Right lobe of liver (tissue), 6 donors: Measurements from ENCODE around the gene RAB3B. TPM values are rescaled to one million over a fixed set of nuclear protein-coding genes. Genes with fewer than 3 reads are reported as not detected.

Experiments used
- ATAC-seq, 4 donors: fragments of 200-7000 bp; cut with Tn5 transposase; one replicate each; pipeline ENCODE4 v1.9.1; 2020; ENCODE audit warnings: mild to moderate bottlenecking in 4 of 4, moderate library complexity in 4 of 4
- DNase-seq, 3 donors: peaks; one replicate each; pipeline ENCODE4 v3.0.0-alpha.2; 2020
- H3K27ac ChIP-seq, 3 donors: fragments of 200-600 bp; one replicate each; pipeline ENCODE4 v1.8.0; 2022
- H3K27me3 ChIP-seq, 2 donors: fragments of 200-600 bp; one replicate each; pipeline ENCODE4 v1.8.0; 2022
- H3K36me3 ChIP-seq, 4 donors: fragments of 200-600 bp; sonication (generic) in 1 of 4; one replicate each; pipeline versions ENCODE4 v1.5.1 to v1.8.0; 2017 to 2022; ENCODE audit warnings: control low read depth in 1 of 4
- H3K4me1 ChIP-seq, 4 donors: fragments of 200-600 bp; sonication (generic) in 1 of 4; one replicate each; pipeline versions ENCODE4 v1.5.1 to v1.8.0; 2017 to 2022; ENCODE audit warnings: control low read depth in 1 of 4
- H3K4me3 ChIP-seq, 3 donors: fragments of 200-600 bp; one replicate each; pipeline ENCODE4 v1.8.0; 2022
- H3K9me3 ChIP-seq, 4 donors: fragments of 200-600 bp; sonication (generic) in 1 of 4; one replicate each; pipeline versions ENCODE4 v1.5.1 to v1.8.0; 2017 to 2022; ENCODE audit warnings: control low read depth in 1 of 4
- CTCF ChIP-seq, 4 donors: fragments of 200-600 bp in 3 of 4; fragments of 450-650 bp in 1 of 4; IDR thresholded peaks; one replicate each; pipeline versions ENCODE4 v1.5.1 to v1.8.0; 2016 to 2022; ENCODE audit warnings: antibody characterized with exemption in 4 of 4, mild to moderate bottlenecking in 2 of 4
- POLR2A ChIP-seq: fragments of 450-650 bp; IDR thresholded peaks from one replicate; pipeline ENCODE4 v1.6.1; 2017; ENCODE audit warnings: antibody characterized with exemption, mild to moderate bottlenecking
- WGBS: methylation state at CpG from one replicate; pipeline ENCODE4 v1.1.6; 2018; ENCODE audit warnings: low coverage, low lambda C conversion rate; ENCODE audit not compliant: insufficient coverage; ENCODE audit errors: missing lambda C conversion rate; 5-methylcytosine and 5-hydroxymethylcytosine counted together
- intact Hi-C, 2 donors: fragments of 100-400 bp; cut with DNase I; formaldehyde crosslinking; loops; one replicate each; pipeline versions ENCODE4 v1.11.2 to v1.14.1; 2022
- total RNA-seq, 6 experiments: library from RNA; depleted of rRNA in 2 of 6; stranded (reverse); fragments of >200 nt in 2 of 6; fragmentation: NEBNext Ultra II Directional in 3 of 6; extraction: Animal tissue kit (Norgen Biotek cat#: 25700) in 3 of 6; gene quantifications; one replicate each; pipeline versions ENCODE4 v1.1.0 to v1.2.4, GENCODE V29; 2016 to 2023
- donor health status: DM: no; HTN: yes; CAD: no.
- donor health status: DM: no; HTN: no; CAD: no.
- donor health status: DM: no; HTN: no; CAD: no.
- donor health status: DM: no; HTN: yes; CAD: no.
- donor health status: DM: no; HTN: yes; CAD: no.

The RAB3B gene
- total RNA-seq, 6 experiments from 2014 or later, result 0.05 to 9.7 (median 4.4) TPM

- Histone ChIP-seq H3K9me3 (no peaks in the 10 kb centered on the region), H3K27me3 (no peaks in the 10 kb centered on the region), H3K36me3 (no peaks in the 10 kb centered on the region), H3K4me3 (no peak overlapping the region), H3K4me1 (no peaks in the 10 kb centered on the region), H3K27ac (no peak overlapping the region)
- ATAC-seq (no peak), DNase-seq (no peak)
- 75% methylated on average over 1 of the region's 1 CpG for WGBS
- intact Hi-C loops, result no loop called here
- TF ChIP-seq POLR2A (no peak), CTCF (IDR thresholded peaks at IDR 0.05) (no peak)
Measured at GRCh38 chr1:51952638-51953037, 37.9 kb downstream of the RAB3B start.

GRCh38 chr1:51950701-51951100 lies 39.8 kb downstream of the RAB3B start:
- intact Hi-C loops, result no loop called here
- Histone ChIP-seq H3K36me3 (no peaks in the 10 kb centered on the region), H3K4me1 (no peaks in the 10 kb centered on the region), H3K4me3 (no peak overlapping the region), H3K27me3 (no peaks in the 10 kb centered on the region), H3K9me3 (no peaks in the 10 kb centered on the region), H3K27ac (no peak overlapping the region)
- DNase-seq (no peak), ATAC-seq (no peak)
- TF ChIP-seq CTCF (IDR thresholded peaks at IDR 0.05) (no peak), POLR2A (no peak)
- WGBS, result 80% methylated on average over 4 of the region's 4 CpGs

GRCh38 chr1:51949014-51949702 lies 41.3 kb downstream of the RAB3B start:
- Histone ChIP-seq H3K4me1 (no peaks in the 10 kb centered on the region), H3K27me3 (no peaks in the 10 kb centered on the region), H3K36me3 (no peaks in the 10 kb centered on the region), H3K27ac (no peak overlapping the region), H3K4me3 (no peak overlapping the region), H3K9me3 (no peaks in the 10 kb centered on the region)
- TF ChIP-seq POLR2A (no peak), CTCF (IDR thresholded peaks at IDR 0.05) (no peak)
- intact Hi-C loops, result no loop called here
- DNase-seq, result no peak
- WGBS, result 82% methylated on average over 4 of the region's 9 CpGs
- no peak for ATAC-seq

DNA sequence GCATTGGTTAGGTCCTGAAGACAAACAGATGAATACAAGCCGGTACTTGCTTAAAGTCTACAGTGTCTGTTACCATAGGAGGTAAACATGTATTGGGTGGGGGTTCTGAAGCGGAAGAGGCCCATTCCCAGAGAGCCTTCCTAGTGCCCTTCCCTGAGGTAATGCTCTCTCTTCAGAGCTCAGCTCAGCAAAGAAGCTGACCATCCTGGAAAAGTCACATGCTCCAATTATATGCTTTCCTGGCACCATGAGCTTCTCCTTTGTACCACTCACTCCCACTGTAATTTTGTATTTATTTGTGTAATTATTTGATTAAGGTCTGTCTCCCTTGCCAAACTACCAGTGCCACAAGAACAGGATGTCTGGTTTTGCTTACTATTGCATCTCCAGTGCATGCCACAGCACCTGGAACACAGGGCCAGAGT lies 42.0 kb downstream of the RAB3B start:
- TF ChIP-seq POLR2A (no peak), CTCF (IDR thresholded peaks at IDR 0.05) (no peak)
- ATAC-seq (no peak), DNase-seq (no peak)
- Histone ChIP-seq H3K27ac (no peak overlapping the region), H3K36me3 (no peaks in the 10 kb centered on the region), H3K9me3 (no peaks in the 10 kb centered on the region), H3K4me1 (no peaks in the 10 kb centered on the region), H3K27me3 (no peaks in the 10 kb centered on the region), H3K4me3 (no peak overlapping the region)
- WGBS, result 65% methylated on average over 2 of the region's 2 CpGs
- intact Hi-C loops, result no loop called here
